Measurements from ENCODE around the gene LCT. TPM values are rescaled to one million over a fixed set of nuclear protein-coding genes. Genes with fewer than 3 reads are reported as not detected.

Gene LCT
- total and polyA plus RNA-seq, 9 of the 15 experiments (the other 6 are each of a cell fraction or from before 2014, with no cell fraction given) = 0.01 to 0.04 (median 0.03) TPM; not detected in 4

DNA sequence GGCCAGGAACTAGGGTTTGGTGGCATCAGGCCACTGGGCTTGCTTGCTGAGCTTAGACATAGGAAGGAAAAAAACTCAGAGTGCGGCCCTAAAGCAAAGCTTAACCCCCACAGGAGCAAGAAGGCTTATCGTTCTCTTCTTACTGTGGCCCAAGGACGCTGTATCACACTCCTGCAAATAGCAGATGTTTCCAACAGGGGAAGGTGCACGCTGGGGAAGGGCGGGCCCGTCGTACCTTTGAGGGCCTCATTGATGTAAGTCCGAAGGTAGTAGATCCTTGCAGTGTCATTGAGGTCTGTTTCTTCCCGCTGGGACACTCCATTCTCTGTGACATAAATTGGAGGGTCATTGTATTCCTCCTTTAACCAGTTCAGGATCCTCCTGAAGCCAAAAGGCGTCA lies 46.6 kb downstream of the LCT start (continued):
- TF ChIP-seq ZNF224 (CRISPR knock-in tag; IDR thresholded peaks at IDR 0.05) = no peak
- TF ChIP-seq ZBTB40 (IDR thresholded peaks at IDR 0.05) = no peak
- TF ChIP-seq ZBTB40 (CRISPR knock-in tag; IDR thresholded peaks at IDR 0.05) = no peak
- TF ChIP-seq KAT8 (IDR thresholded peaks at IDR 0.05; ENCODE audit: low read depth) = no peak

Measured in K562 (cell line).